Stimulated activated CD4-positive, alpha-beta T cell treated with anti-CD3 and anti-CD28 coated beads, Interleukin-15, amount 100 ng/mL, for 24 hours (primary cell): ENCODE measurements around the gene DGKI.
"Not testable (repeated sequence)": the region's sequence is repeated elsewhere in the genome, so short reads cannot be mapped to it uniquely, and the experiment has no call there.

ENCODE experiments used
- DNase-seq: peaks from one replicate; pipeline ENCODE4 v3.0.0-alpha.2; 2020

DGKI gene

GRCh38 chr7:137727413-137727812 lies 119.4 kb downstream of the DGKI start:
- no peak for DNase-seq

- DNase-seq, result no peak
Observed at GRCh38 chr7:137718355-137718754, 128.4 kb downstream of the DGKI start.

GRCh38 chr7:137717811-137718271 lies 128.9 kb downstream of the DGKI start:
- DNase-seq, result no peak

GRCh38 chr7:137717045-137717444 lies 129.7 kb downstream of the DGKI start:
- no peak for DNase-seq

GRCh38 chr7:137716061-137716460 lies 130.7 kb downstream of the DGKI start:
- DNase-seq, result no peak

- DNase-seq, result no peak
Observed at GRCh38 chr7:137715533-137715932, 131.2 kb downstream of the DGKI start.

GRCh38 chr7:137715121-137715520 lies 131.7 kb downstream of the DGKI start:
- DNase-seq, result no peak

- not testable (repeated sequence) for DNase-seq
Observed at GRCh38 chr7:137706330-137706729, 140.4 kb downstream of the DGKI start.

GRCh38 chr7:137704723-137705122 lies 142.1 kb downstream of the DGKI start:
- no peak for DNase-seq

- DNase-seq, result no peak
Observed at GRCh38 chr7:137703291-137704010, 143.3 kb downstream of the DGKI start.

GRCh38 chr7:137696988-137697387 lies 149.8 kb downstream of the DGKI start:
- DNase-seq, result no peak

- DNase-seq, result no peak
Observed at GRCh38 chr7:137696376-137696775, 150.4 kb downstream of the DGKI start.

GRCh38 chr7:137695942-137696341 lies 150.8 kb downstream of the DGKI start:
- no peak for DNase-seq

GRCh38 chr7:137695494-137695893 lies 151.3 kb downstream of the DGKI start:
- DNase-seq, result no peak

GRCh38 chr7:137694405-137694804 lies 152.4 kb downstream of the DGKI start:
- DNase-seq, result no peak

- no peak for DNase-seq
Observed at GRCh38 chr7:137692399-137692798, 154.4 kb downstream of the DGKI start.

GRCh38 chr7:137691566-137691965 lies 155.2 kb downstream of the DGKI start:
- no peak for DNase-seq

GRCh38 chr7:137690635-137691034 lies 156.1 kb downstream of the DGKI start:
- DNase-seq, result no peak

GRCh38 chr7:137689761-137690160 lies 157.0 kb downstream of the DGKI start:
- no peak for DNase-seq

- DNase-seq, result no peak
Observed at GRCh38 chr7:137687556-137688265, 159.1 kb downstream of the DGKI start.

GRCh38 chr7:137685433-137686164 lies 161.2 kb downstream of the DGKI start:
- DNase-seq, result no peak

GRCh38 chr7:137684776-137685175 lies 162.0 kb downstream of the DGKI start:
- no peak for DNase-seq

- DNase-seq, result no peak
Observed at GRCh38 chr7:137684316-137684715, 162.5 kb downstream of the DGKI start.

GRCh38 chr7:137682596-137682995 lies 164.2 kb downstream of the DGKI start:
- DNase-seq, result no peak
